Measurements from ENCODE around the gene LRRC4C.
"Not testable (repeated sequence)": the region's sequence is repeated elsewhere in the genome, so short reads cannot be mapped to it uniquely, and the experiment has no call there.

The LRRC4C gene

GRCh38 chr11:40877981-40878380 lies 581.5 kb downstream of the LRRC4C start:
- H2AK5ac ChIP-seq (ENCODE audit: low read depth, low read length), result no peak overlapping the region
- no peak overlapping the region for H3K9ac ChIP-seq (ENCODE audit: low read depth, low read length, poor library complexity)
- no peak overlapping the region for H3K14ac ChIP-seq (ENCODE audit: low read length)
- H3K23ac ChIP-seq (ENCODE audit: low read depth, low read length, poor library complexity), result no peak overlapping the region
- WGBS, 2 donors (ENCODE audit: extremely low coverage in 2 of 2, insufficient read length in 2 of 2, insufficient replicate concordance in 1 of 2), result no CpG with 5 or more reads among the region's 5 CpGs
- H3K4me3 ChIP-seq (ENCODE audit: low read length in 2 of 2), result no peak overlapping the region
- no peak overlapping the region for H4K8ac ChIP-seq (ENCODE audit: low read depth, low read length)
- H3K4ac ChIP-seq (ENCODE audit: low read length), result no peak overlapping the region
- H3K4me2 ChIP-seq (ENCODE audit: insufficient read depth, low read length, poor library complexity, severe bottlenecking), result no peak overlapping the region
- H2BK120ac ChIP-seq (ENCODE audit: low read depth, low read length), result no peak overlapping the region
- H3K79me1 ChIP-seq (ENCODE audit: low read depth, low read length), result no peaks in the 10 kb centered on the region
- no peaks in the 10 kb centered on the region for H3K4me1 ChIP-seq (ENCODE audit: control insufficient read depth in 2 of 2, insufficient read depth in 1 of 2, low read depth in 1 of 2, low read length in 2 of 2)
- H2BK15ac ChIP-seq (ENCODE audit: low read length), result no peak overlapping the region
- no peak for DNase-seq (ENCODE audit: low spot score)
- peaks cover 0 to 11% (median 0%) of the 10 kb centered on the region in 3 experiments for H3K27me3 ChIP-seq (ENCODE audit: control insufficient read depth in 3 of 3, insufficient read depth in 3 of 3, low read depth in 1 of 3, low read length in 3 of 3)
- H3K36me3 ChIP-seq (replicated peaks in 1 of 2; ENCODE audit: control insufficient read depth in 2 of 2, insufficient read depth in 2 of 2, low read length in 2 of 2), result no peaks in the 10 kb centered on the region
- no peak overlapping the region for H3K27ac ChIP-seq (replicated peaks; ENCODE audit: low read length)
- H2AFZ ChIP-seq (ENCODE audit: low read length), result no peak overlapping the region
- H2BK5ac ChIP-seq (ENCODE audit: low read length), result no peak overlapping the region
- no peak overlapping the region for H4K91ac ChIP-seq (ENCODE audit: low read depth, low read length, poor library complexity)
- no peak overlapping the region for H2BK12ac ChIP-seq (ENCODE audit: low read length)
- no peaks in the 10 kb centered on the region for H3K9me3 ChIP-seq (replicated peaks in 1 of 2; ENCODE audit: control insufficient read depth in 2 of 2, insufficient read depth in 1 of 2, low read depth in 1 of 2, low read length in 2 of 2)
- no peak overlapping the region for H3K18ac ChIP-seq (ENCODE audit: low read length)

DNA sequence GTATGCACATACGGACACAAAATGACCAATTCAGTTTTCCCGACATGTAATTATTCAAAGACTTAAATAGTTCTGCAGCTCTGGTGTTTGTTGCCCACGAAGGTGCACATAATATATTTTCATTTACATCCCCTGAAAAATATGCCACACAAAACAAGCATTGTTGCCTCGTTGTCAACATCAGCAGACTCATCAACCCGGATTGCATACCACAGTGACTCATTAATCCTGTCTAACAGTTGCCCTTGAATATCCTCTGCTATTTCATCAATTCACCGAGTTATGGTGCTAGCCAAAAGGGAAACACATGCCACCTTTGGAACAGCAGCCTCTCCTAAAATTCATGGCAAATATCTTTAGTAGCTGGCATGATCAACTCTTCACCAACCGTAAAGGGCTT lies 582.2 kb downstream of the LRRC4C start:
- no peak overlapping the region for H3K27ac ChIP-seq (replicated peaks; ENCODE audit: low read length)
- H4K91ac ChIP-seq (ENCODE audit: low read depth, low read length, poor library complexity), result no peak overlapping the region

GRCh38 chr11:40867991-40868632 lies 591.3 kb downstream of the LRRC4C start:
- no CpG with 5 or more reads among the region's 3 CpGs for WGBS, 2 donors (ENCODE audit: extremely low coverage in 2 of 2, insufficient read length in 2 of 2, insufficient replicate concordance in 1 of 2)
- H2BK120ac ChIP-seq (ENCODE audit: low read depth, low read length), result no peak overlapping the region
- H3K27me3 ChIP-seq (ENCODE audit: control insufficient read depth in 3 of 3, insufficient read depth in 3 of 3, low read depth in 1 of 3, low read length in 3 of 3), result peaks cover 0 to 2% (median 0%) of the 10 kb centered on the region in 3 experiments
- H3K14ac ChIP-seq (ENCODE audit: low read length), result no peak overlapping the region
- no peaks in the 10 kb centered on the region for H3K79me1 ChIP-seq (ENCODE audit: low read depth, low read length)
- no peak overlapping the region for H2BK12ac ChIP-seq (ENCODE audit: low read length)
- no peak overlapping the region for H3K4me2 ChIP-seq (ENCODE audit: insufficient read depth, low read length, poor library complexity, severe bottlenecking)
- no peak overlapping the region for H3K23ac ChIP-seq (ENCODE audit: low read depth, low read length, poor library complexity)
- H3K9ac ChIP-seq (ENCODE audit: low read depth, low read length, poor library complexity), result no peak overlapping the region
- no peak overlapping the region for H3K4me3 ChIP-seq (ENCODE audit: low read length in 2 of 2)
- no peaks in the 10 kb centered on the region for H3K9me3 ChIP-seq (replicated peaks in 1 of 2; ENCODE audit: control insufficient read depth in 2 of 2, insufficient read depth in 1 of 2, low read depth in 1 of 2, low read length in 2 of 2)
- H2AFZ ChIP-seq (ENCODE audit: low read length), result no peak overlapping the region
- no peak overlapping the region for H4K8ac ChIP-seq (ENCODE audit: low read depth, low read length)
- H3K27ac ChIP-seq (replicated peaks; ENCODE audit: low read length), result no peak overlapping the region
- H2AK5ac ChIP-seq (ENCODE audit: low read depth, low read length), result no peak overlapping the region
- no peaks in the 10 kb centered on the region for H3K4me1 ChIP-seq (ENCODE audit: control insufficient read depth in 2 of 2, insufficient read depth in 1 of 2, low read depth in 1 of 2, low read length in 2 of 2)
- no peak overlapping the region for H4K91ac ChIP-seq (ENCODE audit: low read depth, low read length, poor library complexity)
- H2BK5ac ChIP-seq (ENCODE audit: low read length), result no peak overlapping the region
- H3K36me3 ChIP-seq (replicated peaks in 1 of 2; ENCODE audit: control insufficient read depth in 2 of 2, insufficient read depth in 2 of 2, low read length in 2 of 2), result no peaks in the 10 kb centered on the region
- H3K18ac ChIP-seq (ENCODE audit: low read length), result no peak overlapping the region
- no peak overlapping the region for H2BK15ac ChIP-seq (ENCODE audit: low read length)
- H3K4ac ChIP-seq (ENCODE audit: low read length), result no peak overlapping the region
- no peak for DNase-seq (ENCODE audit: low spot score)

More for the DNA sequence above, 582.2 kb downstream of the LRRC4C start:
- Histone ChIP-seq H3K79me1 (ENCODE audit: low read depth, low read length) (no peaks in the 10 kb centered on the region), H3K36me3 (replicated peaks in 1 of 2; ENCODE audit: control insufficient read depth in 2 of 2, insufficient read depth in 2 of 2, low read length in 2 of 2) (no peaks in the 10 kb centered on the region), H2BK5ac (ENCODE audit: low read length) (no peak overlapping the region), H3K18ac (ENCODE audit: low read length) (no peak overlapping the region), H2AFZ (ENCODE audit: low read length) (no peak overlapping the region), H3K4me2 (ENCODE audit: insufficient read depth, low read length, poor library complexity, severe bottlenecking) (no peak overlapping the region), H4K8ac (ENCODE audit: low read depth, low read length) (no peak overlapping the region), H2AK5ac (ENCODE audit: low read depth, low read length) (no peak overlapping the region), H2BK12ac (ENCODE audit: low read length) (no peak overlapping the region), H3K14ac (ENCODE audit: low read length) (no peak overlapping the region), H3K4me1 (ENCODE audit: control insufficient read depth in 2 of 2, insufficient read depth in 1 of 2, low read depth in 1 of 2, low read length in 2 of 2) (no peaks in the 10 kb centered on the region), H2BK120ac (ENCODE audit: low read depth, low read length) (no peak overlapping the region), H3K9ac (ENCODE audit: low read depth, low read length, poor library complexity) (no peak overlapping the region), H3K4ac (ENCODE audit: low read length) (no peak overlapping the region), H3K27me3 (ENCODE audit: control insufficient read depth in 3 of 3, insufficient read depth in 3 of 3, low read depth in 1 of 3, low read length in 3 of 3) (peaks cover 0 to 3% (median 0%) of the 10 kb centered on the region in 3 experiments), H3K4me3 (ENCODE audit: low read length in 2 of 2) (no peak overlapping the region), H3K23ac (ENCODE audit: low read depth, low read length, poor library complexity) (no peak overlapping the region), H3K9me3 (replicated peaks in 1 of 2; ENCODE audit: control insufficient read depth in 2 of 2, insufficient read depth in 1 of 2, low read depth in 1 of 2, low read length in 2 of 2) (no peaks in the 10 kb centered on the region), H2BK15ac (ENCODE audit: low read length) (no peak overlapping the region)
- no peak for DNase-seq (ENCODE audit: low spot score)
- no CpG with 5 or more reads among the region's 7 CpGs for WGBS, 2 donors (ENCODE audit: extremely low coverage in 2 of 2, insufficient read length in 2 of 2, insufficient replicate concordance in 1 of 2)

DNA sequence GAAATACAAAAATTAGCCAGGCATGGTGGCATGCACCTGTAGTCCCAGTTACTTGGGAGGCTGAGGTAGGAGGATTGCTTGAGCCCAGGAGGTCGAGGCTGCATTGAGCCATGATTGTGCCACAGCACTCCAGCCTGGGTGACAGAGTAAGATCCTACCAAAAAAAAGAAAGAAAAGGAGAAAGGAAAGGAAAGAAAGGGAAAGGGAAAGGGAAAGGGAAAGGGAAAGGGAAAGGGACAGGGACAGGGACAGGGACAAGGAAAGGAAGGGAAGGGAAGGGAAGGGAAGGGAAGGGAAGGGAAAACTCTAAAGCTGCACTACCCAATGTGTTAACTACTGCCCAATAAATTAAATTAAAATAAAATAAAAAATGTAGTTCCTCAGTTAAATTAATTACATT lies 601.7 kb downstream of the LRRC4C start:
- not testable (repeated sequence) for H2BK15ac ChIP-seq (ENCODE audit: low read length); H2BK120ac ChIP-seq (ENCODE audit: low read depth, low read length); H3K27ac ChIP-seq (replicated peaks; ENCODE audit: low read length); H4K8ac ChIP-seq (ENCODE audit: low read depth, low read length); H2BK5ac ChIP-seq (ENCODE audit: low read length); H3K14ac ChIP-seq (ENCODE audit: low read length); H3K9me3 ChIP-seq (replicated peaks in 1 of 2; ENCODE audit: control insufficient read depth in 2 of 2, insufficient read depth in 1 of 2, low read depth in 1 of 2, low read length in 2 of 2); H4K91ac ChIP-seq (ENCODE audit: low read depth, low read length, poor library complexity); H2AFZ ChIP-seq (ENCODE audit: low read length); H3K18ac ChIP-seq (ENCODE audit: low read length); DNase-seq (ENCODE audit: low spot score); H3K4ac ChIP-seq (ENCODE audit: low read length); H3K4me1 ChIP-seq (ENCODE audit: control insufficient read depth in 2 of 2, insufficient read depth in 1 of 2, low read depth in 1 of 2, low read length in 2 of 2); H2BK12ac ChIP-seq (ENCODE audit: low read length); H2AK5ac ChIP-seq (ENCODE audit: low read depth, low read length); H3K9ac ChIP-seq (ENCODE audit: low read depth, low read length, poor library complexity); H3K4me3 ChIP-seq (ENCODE audit: low read length in 2 of 2); H3K23ac ChIP-seq (ENCODE audit: low read depth, low read length, poor library complexity); H3K79me1 ChIP-seq (ENCODE audit: low read depth, low read length); H3K27me3 ChIP-seq (ENCODE audit: control insufficient read depth in 3 of 3, insufficient read depth in 3 of 3, low read depth in 1 of 3, low read length in 3 of 3); H3K36me3 ChIP-seq (replicated peaks in 1 of 2; ENCODE audit: control insufficient read depth in 2 of 2, insufficient read depth in 2 of 2, low read length in 2 of 2); H3K4me2 ChIP-seq (ENCODE audit: insufficient read depth, low read length, poor library complexity, severe bottlenecking)
- WGBS, 2 donors (ENCODE audit: extremely low coverage in 2 of 2, insufficient read length in 2 of 2, insufficient replicate concordance in 1 of 2), result no CpG with 5 or more reads among the region's 1 CpG
